Erythroblast (primary cell): ENCODE data around the gene PLCD1.
"Not testable (repeated sequence)": the region's sequence is repeated elsewhere in the genome, so short reads cannot be mapped to it uniquely, and the experiment has no call there.

Experiments used
- DNase-seq, 2 experiments: peaks; one replicate each; lab custom pipeline; 2025; lab: John Stamatoyannopoulos, UW
- GATA1 ChIP-seq: IDR thresholded peaks from 2 replicates; pipeline ENCODE4 v1.6.1; 2011; ENCODE audit warnings: low read depth, mild to moderate bottlenecking, control low read depth, low read length, moderate library complexity
- POLR2A ChIP-seq: IDR thresholded peaks from 2 replicates; pipeline ENCODE4 v1.6.1; 2011; ENCODE audit warnings: mild to moderate bottlenecking, low read length

PLCD1 gene

DNA sequence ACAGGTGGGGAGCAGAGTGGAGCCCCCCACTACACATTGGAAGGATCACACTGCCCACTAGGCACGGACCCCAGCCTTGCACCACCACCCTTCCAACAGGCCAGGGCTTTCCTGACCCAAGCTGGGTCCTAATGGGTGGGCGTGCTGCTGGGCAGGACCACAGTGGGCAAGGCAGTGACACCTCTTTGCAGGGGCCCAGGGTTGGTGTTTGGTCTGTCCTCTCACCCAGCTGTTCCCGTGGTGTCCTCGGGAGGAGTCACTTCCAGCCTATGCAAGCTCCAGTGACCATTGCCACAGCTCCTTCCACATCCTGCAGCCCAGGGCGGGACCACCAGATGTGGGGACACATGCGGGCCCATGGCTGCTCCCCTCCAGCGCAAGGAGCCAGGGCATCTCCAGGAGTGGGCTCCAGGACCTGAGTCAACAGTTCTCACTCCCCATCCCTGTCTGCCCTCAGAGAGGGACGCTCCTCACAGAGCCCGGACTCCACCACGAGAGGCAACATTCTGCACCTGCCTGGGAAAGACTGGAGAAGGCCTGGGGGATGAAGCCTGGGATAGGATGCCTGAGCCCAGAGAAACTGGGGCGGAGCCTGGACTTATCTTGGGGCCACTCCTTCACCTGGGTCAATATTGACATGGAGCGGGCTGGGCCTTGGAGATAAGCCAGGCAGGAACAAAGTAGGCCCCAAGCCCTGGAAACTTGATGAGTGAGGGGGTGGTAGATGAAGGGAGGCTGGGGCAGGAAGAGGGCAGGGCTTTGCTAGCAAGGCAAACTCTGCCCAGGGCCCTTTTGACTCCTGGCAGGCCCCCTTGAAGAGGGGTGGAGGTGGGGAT lies 42.7 kb downstream of the PLCD1 start:
- TF ChIP-seq GATA1: no peak
- TF ChIP-seq POLR2A: no peak
- DNase-seq: peak; percentile 44 to 74

DNA sequence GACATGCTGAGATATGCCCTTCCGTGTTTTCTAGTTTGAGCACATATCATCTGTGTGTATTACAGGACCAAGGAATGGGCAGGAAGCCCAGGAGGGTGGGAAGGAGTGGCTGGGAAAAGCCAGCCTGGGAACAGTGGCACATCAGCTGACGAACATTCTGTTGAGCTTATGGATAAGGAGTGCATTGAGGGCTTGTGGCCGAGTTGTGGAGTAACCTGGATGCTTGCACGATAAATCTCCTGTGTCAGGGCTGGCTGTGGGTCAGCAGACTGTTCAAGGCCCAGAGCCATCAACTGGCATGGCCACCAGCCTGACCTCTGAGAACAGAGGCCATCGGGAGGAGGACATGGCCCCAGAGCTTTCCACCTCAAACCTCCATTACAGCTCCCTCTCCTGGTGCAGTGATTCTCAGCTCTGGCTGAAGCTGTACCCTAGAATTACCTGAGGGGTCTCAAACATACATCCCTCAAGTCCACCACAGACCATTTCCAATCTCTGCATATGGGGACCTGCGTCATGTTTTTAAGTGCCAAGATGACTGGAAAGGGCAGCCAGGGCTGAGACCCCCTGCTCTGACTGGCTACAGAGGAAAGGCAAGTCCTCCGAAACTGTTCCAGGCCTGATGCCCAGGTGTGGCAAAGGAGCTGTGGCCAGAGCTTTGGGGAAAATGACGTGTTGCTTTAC lies 43.7 kb downstream of the PLCD1 start:
- TF ChIP-seq POLR2A (no peak), GATA1 (no peak)
- DNase-seq: no peak

- TF ChIP-seq GATA1: no peak
- no peak for TF ChIP-seq POLR2A
- no peak for DNase-seq
These were observed 44.8 kb downstream of the PLCD1 start for GRCh38 chr3:37984596-37984995.

DNA sequence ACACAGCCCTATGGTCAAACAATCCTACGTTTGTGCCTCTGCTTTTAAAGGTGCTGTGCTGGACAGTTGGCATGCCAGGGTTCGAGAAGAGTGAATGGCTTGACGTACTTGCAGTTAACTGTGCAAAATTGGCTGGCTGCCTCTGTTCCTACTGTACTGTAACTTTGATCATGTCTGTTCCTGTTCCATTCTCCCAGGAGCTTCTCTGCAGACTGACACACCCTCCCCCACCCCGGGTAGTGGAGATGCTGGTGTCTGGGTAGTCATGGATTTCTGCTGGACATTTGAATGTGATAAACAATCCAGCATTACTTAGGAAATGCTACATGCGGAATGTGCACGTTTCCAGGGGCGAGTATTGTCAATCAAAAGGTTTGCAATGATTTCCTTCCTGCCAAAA lies 45.4 kb downstream of the PLCD1 start:
- DNase-seq: no peak
- TF ChIP-seq GATA1: no peak
- no peak for TF ChIP-seq POLR2A

DNA sequence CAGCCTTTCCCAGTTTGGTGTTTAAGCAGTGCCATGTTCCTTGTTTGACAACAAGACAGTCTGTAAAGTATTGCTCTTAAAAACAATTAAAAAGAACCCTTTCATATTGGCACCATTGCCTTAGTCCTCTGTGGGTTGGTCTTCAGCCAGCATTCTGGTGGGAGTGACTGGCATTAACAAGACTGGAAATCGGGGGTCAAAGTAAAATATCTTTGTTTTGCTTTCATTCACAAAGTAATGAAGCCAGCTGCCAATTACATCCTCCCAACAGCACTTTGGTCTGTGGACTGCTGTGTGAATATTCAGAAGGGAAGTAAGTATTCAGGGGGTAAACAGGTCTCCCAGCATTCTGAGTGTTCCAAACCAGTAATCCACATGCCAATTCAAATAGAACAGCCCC lies 47.1 kb downstream of the PLCD1 start:
- TF ChIP-seq GATA1 (no peak), POLR2A (no peak)
- no peak for DNase-seq

DNA sequence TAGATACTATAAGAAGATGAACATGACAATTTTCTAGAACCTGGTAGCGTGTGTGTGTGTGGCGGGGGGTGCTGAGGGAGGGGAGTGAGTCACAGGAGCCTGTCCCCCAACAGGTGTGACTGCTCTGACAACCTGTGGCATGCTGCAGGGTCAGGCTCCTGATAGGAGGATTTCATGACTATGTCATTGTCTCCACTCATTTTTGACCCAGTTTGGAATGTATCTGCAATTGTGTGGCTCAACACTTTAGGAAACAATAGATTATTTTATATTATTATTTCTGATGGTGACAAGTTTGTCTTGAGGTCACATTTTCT lies 48.1 kb downstream of the PLCD1 start:
- no peak for TF ChIP-seq GATA1
- no peak for TF ChIP-seq POLR2A
- DNase-seq: no peak

GRCh38 chr3:37980462-37981347 lies 48.7 kb downstream of the PLCD1 start:
- no peak for DNase-seq
- no peak for TF ChIP-seq POLR2A
- TF ChIP-seq GATA1: no peak

- no peak for DNase-seq
- no peak for TF ChIP-seq POLR2A
- TF ChIP-seq GATA1: no peak
These were observed 49.6 kb downstream of the PLCD1 start for GRCh38 chr3:37979541-37980461.

GRCh38 chr3:37974121-37975083 lies 55.0 kb downstream of the PLCD1 start:
- peak; percentile 67 to 81 for DNase-seq
- no peak for TF ChIP-seq GATA1
- TF ChIP-seq POLR2A: no peak

DNA sequence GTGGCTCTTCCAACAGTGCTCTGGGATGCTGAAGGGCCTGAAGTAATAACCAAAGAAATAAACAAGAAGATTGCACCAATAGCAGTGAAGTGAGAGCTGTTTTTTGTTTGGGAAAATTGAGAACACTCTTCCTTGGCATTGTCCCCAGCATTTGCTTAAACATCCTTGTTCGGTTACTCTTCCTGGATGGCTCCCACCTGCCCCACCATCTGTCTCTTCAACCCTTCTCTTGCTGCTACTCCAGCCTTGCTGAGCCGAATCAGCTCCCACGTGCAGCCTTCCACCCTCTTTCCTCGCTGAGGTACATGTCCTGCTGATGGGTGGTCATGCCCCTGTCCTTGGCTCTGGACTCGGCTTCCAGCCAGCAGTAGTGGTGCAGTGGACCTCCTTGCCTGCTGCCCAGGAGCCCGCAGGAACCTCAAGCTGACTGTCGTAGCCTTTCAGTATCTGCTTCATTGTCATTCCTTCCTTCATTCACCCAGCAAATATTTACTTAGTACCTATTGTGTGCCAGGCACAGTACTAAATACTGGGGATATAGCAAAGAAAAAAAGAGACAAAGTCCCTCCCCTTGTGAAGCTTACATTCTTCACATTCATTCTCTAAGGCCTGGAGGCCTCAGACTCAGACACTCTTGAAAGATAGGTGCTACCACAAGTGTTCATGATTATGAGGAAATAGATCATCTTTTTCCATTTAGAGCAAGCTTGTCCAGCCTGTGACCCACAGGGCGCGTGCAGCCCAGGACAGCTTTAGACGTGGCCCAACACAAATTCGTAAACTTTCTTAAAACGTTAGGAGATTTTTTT lies 56.0 kb downstream of the PLCD1 start:
- no peak for TF ChIP-seq POLR2A
- no peak for TF ChIP-seq GATA1
- DNase-seq: no peak

DNA sequence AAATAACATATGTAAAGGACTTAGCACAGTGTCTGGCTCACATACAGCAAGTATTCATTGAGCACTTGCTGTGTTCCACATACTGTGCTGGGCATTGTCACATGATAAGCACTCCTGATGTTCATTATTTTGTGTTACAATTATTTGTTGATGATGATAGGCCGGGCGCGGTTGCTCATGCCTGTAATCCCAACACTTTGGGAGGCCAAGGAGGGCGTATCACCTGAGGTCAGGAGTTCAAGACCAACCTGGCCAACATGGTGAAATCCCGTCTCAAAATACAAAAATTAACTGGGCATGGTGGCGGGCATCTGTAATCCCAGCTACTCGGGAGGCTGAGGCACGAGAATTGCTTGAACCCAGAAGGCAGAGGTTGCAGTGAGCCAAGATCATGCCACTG lies 57.4 kb downstream of the PLCD1 start:
- not testable (repeated sequence) for DNase-seq
